ENCODE measurements around the gene ADAMTS2.

DNA sequence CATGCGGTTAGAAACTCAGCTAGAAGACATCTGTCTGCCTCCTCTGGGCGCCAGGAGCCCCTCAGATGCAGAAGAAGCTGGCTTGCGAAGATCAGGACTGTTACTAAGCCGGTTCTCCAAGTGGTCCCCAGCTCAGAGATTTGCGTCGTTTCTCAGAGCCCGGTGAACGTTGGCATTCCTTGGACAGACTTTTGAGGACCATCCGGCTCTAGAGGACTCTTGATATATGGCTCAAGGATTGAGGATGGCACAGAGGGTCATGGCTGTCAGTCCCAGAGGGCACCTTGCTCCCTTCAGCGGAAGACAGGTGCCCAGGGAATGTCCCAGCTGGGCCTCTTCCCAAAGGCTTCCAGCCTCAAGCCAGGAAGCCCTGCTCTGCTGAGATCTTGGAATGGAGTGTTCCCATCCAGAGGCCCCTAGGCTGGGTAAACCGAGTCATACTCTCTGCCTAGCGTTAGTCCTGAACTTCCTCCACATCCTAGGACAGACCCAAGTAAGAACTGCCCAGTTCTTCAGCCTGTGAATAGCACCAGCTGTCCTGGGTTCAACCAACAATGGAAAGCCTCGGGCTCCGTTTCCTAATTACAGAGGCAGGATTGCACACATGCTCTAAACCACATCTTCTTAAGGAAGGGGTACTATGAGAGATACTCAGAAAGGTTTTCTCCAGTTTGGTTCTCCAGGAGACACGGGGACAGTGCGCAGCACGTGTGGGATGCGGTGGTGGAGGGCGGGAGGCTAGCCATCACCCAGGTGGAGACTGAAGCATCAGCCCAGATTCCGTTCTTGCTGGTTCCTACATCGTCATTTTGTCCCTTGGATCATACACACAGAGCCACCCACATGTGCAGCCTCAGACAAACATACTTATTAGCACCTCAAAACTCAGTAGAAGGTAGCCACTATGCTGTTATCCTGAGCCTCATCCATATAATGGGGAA is 233.7 kb downstream of the ADAMTS2 start:
- TF ChIP-seq EZH2 (IDR thresholded peaks at IDR 0.05; ENCODE audit: insufficient read depth, poor library complexity, severe bottlenecking) (no peak), EZH2phosphoT487 (IDR thresholded peaks at IDR 0.05; ENCODE audit: insufficient read depth, low read depth) (no peak)
